GOT3 (cell line): ENCODE measurements around the gene MARCHF10.
"Not testable (repeated sequence)": the region's sequence is repeated elsewhere in the genome, so short reads cannot be mapped to it uniquely, and the experiment has no call there.

Experiments
- DNase-seq: peaks from one replicate; lab custom pipeline; 2025; ENCODE audit warnings: mixed read lengths; lab: John Stamatoyannopoulos, UW

The MARCHF10 gene

DNA sequence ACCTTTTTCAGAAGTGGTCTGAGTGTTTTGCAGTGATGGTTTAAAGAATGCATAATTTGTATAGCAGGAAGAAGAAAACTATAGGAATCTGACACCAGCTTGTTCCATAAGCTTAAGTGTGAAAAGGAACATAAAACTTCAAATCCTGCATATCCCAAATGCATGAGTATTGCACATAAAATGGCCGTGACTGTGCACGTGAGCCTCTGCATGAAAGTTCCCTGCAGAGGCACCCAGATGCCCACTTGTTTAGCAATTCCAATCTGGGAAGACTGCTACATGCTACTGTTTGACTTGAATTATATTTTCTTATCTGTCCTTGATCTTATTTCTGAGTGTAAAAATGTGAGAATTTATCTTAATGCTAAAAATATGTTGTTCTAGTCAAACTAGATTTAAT lies 21.5 kb downstream of the MARCHF10 start:
- DNase-seq: no peak

DNA sequence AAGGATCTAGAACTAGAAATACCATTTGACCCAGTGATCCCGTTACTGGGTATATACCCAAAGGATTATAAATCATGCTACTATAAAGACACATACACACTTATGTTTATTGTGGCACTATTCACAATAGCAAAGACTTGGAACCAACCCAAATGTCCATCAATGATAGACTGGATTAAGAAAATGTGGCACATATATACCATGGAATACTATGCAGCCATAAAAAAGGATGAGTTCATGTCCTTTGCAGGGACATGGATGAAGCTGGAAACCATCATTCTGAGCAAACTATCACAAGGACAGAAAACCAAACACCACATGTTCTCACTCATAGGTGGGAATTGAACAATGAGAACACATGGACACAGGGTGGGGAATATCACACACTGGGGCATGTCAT lies 22.1 kb downstream of the MARCHF10 start:
- DNase-seq: not testable (repeated sequence)

DNA sequence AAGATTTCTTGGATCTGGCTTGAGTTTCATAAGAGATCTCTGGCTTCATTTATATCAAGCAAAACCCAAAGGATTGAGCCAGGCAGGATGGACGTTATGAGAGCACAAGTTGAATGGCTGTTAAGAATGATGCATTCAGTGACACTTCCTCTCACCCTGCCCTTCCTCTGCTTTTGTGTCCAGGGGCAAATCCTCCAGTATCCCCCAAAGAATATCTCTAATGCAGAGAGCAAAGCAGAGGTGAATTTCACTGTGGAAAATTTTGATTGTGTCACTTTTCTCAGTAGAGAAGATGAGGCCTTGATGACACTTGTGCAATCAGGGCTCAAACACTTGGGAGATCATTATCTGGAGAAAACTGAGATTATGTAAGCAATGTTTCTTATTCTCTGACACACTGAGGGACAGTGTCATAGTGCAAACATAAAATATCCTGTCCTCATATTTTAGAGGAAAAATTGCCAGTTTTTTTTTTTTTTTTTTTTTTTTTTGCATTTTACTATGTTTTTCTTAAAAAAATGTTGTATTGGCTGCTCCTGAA lies 25.3 kb downstream of the MARCHF10 start:
- DNase-seq: no peak

DNA sequence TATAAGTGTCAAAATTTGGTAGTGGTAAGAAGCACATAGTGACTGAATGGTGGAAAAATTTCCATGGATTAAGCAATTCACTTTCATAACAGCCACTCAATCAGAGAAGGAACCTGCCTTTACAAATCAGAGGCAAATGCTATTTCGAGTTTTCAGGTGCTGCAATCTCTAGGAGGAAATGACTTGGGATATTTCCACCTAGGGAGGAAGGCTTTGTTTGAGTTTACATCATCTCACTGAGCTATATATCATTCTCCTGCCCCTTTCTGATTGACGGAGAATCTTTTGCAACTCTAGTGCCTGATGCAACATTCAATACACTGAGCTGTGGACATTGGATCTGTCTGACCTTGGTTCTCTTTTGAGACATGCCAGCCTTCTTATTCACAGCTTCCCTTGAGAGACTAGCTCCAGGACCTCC lies 26.3 kb downstream of the MARCHF10 start:
- no peak for DNase-seq

DNA sequence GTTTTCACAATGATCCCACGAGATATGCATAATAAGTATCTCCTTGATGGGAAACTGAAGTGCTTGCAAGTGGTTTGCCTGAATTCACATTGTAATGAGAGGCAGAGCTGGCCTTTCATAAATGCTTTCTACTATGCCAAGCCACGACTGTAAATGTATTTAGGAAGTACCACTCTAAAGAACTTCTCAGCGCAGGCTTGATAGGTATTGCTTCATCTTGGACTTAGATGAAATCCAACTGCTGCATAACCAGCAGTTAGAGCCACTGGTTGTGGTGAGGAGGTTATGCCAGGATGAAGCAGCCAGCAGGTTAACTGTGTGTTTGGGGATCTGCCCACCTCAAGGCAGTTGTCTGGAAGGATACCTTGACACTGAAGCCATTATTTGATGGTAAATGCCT lies 26.8 kb downstream of the MARCHF10 start:
- DNase-seq: no peak

DNA sequence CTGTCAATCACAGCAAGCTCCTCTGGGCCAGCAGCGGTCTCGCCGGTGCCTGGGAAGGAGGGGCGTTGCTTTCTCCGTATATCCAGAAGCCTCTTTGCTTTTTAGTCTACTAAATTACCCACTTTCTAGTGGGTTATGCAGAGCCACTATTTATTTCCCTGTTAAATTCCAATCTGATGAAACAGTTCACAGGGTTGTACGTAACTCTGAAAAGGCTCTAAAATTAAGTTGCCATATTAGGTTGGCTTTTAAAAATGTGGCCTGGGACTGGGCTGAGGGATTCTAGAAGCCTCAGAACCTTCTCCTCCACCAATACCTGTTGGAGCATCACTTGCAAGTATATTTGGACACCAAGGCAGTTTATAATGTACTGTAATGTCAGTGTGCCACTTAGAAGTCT lies 27.2 kb downstream of the MARCHF10 start:
- DNase-seq: no peak

DNA sequence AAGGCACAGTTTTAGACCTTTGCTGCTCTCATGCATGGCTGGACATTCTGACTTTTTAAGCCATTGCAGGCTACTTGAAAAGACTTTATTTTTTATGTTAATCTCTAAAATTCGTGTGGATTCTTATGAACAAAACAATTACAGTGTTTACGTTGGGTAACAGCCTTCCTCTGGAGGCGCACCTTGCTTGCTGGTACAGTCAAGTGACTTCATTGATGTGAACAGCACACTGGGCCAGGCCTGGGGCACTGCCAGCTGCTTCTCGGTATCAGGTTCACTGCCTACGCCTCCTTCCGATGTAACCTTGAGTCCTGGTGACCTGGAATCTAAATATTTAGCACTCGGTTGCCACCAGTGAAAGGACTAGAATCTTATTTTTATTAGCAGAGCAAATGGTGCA lies 27.8 kb downstream of the MARCHF10 start:
- DNase-seq: no peak

DNA sequence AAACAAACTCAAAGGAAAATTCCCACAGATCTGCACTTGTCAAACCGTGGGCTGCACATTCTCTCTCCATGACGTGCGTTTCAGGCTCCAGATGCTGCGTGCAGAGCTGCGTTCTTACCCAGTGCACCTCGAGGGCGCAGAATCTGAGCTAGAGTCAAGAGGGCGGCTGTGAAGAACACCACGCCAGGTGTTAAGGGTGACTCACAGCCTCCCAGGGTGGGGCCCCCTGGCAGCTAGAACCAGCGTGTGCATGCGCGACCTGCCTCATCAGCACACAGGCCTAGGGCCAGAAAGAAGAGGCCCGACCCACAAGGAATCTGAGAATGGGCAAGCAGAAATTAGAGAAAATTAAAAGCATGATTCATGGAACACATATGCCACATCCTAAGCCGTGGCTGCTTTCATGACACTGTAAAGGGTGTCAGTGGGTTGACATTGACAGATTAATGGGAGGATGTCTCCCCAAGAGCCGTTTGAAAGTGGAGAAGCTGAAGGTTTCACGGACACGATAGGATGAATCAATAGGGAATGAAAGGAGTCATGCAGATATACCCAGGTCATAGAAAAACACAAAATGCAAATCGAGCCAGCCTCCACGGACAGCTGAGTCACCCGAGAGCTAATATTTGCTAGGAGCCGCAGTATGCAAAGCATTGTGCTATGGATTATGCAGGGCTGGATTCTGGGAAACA lies 29.0 kb downstream of the MARCHF10 start:
- DNase-seq: no peak

DNA sequence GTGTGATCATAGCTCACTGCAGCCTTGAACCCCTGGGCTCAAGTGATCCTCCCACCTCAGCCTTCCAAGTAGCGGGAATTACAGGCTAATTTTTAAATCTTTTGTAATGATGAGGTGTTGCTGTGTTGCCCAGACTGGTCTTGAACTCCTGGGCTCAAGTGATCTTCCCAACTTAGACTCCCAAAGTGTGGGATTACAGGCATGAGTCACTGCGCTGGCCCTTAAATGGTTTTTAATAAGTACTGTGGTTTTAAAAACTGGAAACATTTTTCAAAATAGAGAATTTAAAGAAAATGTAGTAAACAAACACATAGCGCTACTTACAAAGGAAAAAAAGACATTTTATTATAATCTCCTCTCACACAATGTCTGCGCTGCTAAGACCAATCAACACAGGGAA lies 32.2 kb downstream of the MARCHF10 start:
- no peak for DNase-seq

DNA sequence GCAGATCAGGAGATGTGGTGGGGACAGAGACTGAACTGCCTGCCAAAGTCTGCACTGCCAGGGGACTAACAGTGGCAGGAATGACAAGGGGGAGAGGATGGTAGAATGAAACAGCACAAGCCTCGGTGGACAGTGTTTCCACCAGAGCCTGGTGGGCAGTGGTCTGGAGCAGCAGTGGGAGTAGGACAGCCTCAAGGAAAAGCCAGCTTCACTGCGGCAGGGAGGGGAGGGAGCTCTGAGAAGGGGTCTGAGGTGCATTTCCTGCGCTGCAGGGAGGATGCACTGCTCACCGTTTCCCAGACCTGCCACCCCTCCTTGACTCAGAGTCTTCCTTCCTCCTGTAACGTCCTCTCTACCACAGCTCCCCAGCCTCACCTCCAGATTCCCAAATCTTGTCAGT lies 33.8 kb downstream of the MARCHF10 start:
- no peak for DNase-seq

DNA sequence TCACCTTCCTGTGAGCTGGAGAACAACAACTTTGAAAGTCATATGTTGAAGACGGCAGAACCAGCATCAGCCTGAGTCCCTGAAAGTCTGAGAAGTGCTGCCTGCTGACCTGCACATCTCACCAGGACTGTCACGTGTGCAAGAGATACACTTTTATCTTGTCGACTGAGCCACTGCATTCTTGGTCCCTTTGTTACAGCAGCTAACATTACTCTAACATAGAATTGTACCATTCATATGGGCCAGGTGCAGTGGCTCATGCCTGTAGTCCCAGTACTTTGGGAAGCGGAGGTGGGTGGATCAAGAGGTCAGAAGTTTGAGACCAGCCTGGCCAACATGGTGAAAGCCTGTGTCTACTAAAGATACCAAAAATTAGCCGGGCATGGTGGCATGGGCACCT lies 40.1 kb downstream of the MARCHF10 start:
- DNase-seq: no peak

DNA sequence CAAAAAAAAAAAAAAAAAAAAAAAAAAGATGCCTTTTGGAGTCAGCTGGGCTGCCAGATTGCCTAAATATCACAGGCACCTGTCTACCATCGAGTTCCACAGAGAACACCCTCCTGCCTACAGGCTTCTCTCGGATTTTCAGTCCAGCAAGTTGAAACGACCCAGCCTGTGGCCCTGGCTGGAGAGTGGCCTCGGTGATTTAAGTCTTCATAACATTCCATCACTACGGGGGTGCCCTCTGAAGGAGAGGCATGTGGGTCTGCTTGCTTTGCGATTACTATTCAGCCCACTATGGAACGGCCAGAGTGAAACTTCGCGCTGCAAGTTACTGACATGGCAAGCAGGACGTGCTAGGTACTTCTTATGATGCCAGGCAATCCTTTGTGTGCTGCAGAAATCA lies 42.8 kb downstream of the MARCHF10 start:
- DNase-seq: no peak

DNA sequence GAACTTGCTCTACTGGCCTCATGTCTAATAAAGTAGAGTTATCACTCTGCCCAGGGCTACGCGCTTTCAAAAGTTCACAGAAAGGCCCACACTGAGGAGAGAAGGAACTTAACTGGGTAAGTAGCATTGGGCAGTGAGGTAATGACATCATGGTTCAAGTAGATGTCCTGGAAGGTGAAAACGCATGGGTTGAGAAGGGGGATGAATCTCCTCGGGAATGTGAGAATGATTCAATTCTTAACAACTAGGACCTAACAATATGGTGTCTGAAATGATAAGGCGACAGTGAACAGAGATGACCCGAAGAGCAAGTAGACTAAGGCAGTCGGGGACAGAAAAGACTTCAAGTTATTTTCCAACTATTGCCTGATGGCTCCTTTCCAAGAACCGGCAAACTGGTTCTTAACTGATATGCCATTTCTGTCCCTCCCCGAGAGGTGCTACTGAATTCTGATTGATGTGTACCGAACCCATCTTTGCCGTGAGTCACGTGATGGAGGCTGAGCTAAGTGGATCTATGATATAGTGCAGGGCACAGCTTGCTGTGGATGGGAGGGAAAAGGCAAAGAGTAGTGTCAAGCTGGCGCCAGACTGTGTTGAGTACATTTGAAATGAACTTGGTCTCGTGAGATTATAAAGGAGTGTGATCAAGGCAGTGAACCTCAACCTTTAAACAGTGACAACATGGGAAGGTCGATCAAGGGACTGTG lies 44.1 kb downstream of the MARCHF10 start:
- DNase-seq: no peak

DNA sequence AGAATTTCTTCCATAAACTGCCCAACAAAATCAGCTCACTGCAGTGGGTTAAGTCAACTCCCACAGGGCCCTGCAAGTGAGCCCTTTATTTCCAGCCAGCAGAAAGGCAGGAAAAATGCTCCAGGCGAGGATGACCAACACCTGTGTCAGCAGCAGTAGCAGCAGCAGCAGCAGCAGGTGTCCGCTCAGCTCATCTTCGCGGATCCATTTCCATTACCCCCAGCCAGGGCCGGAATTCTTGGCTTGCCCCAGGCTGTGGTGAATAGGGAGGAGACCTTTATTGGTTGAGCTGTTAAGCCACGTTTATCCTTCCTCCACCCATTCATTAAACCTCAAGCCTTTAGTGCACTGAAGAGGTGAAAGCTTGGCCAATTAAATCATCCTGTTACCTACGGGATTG lies 46.2 kb downstream of the MARCHF10 start:
- DNase-seq: no peak

DNA sequence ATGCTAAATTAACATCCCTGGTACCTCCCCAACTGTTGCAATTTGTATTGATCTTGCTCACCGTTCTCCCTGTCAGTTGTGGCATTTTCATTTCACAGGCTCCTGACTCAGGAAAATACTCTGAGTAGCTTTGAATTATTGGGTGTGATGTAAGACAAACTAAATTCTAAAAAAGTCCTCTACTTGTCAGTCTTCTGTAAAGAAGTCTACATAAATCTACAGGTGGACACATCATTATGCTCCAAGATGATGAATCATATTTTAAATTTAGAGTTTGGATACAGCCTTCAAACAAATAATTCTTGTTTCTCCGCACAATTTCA lies 47.2 kb downstream of the MARCHF10 start:
- DNase-seq: no peak

DNA sequence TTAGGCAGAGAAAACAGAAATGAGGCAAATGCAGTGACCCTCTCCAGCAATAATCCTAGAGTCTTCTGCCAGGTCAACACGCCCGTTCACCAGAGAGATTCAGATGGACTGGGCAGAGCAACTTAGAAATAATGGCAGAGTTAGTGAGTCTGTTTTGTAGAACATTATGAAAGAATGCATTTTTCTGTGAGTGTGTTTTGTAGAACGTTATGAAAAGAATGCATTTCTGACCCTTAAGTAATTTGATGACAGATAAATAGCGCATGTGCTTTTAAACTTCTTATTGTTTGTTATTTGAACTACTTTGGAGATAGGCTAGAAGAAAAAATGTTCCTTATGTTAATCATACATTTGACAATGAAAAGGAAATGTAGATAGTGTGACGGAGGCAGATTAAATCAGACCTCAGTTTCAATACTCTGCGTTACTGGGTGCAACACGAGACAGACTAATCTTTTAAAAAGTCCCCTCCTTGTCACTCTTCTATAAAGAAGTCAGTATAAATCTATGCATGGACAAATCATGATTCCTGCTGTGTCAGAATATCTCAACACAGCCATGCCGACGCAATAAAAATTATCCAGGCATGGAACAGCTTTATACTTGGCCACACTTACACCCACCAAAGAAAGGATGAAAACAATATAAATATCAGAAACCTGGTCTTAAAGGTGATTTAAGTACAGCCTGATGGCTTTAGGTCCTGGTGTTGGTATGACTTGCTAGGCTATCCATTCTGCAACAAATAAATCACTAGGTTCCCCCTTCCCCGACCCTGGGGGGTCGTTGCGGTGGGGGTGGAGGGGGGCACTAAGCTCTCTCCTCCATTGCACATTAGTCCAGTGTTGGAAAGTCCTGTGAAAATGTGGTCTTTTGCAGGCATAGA lies 47.8 kb downstream of the MARCHF10 start:
- DNase-seq: no peak

DNA sequence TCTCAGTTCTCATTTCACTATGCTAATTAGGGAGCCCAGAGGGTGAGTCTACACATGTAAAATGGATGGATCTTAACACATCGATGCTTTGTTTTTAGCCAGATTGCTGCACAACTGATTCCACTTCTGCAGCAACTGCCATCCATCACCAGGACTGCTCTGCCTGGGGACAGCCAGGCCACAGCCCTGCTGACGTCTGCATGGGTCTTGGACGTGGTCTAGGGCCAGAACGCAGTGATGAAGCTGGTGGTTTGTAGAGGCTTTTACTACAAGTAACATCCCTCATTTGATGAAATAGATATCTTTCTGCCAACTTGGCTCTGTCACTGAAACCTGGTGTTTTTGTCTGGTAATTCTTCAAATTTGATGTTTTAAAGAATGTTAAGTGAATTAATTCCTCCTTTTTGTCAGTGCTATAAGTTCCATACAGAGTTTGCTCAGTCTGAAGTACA lies 50.6 kb downstream of the MARCHF10 start:
- no peak for DNase-seq

DNA sequence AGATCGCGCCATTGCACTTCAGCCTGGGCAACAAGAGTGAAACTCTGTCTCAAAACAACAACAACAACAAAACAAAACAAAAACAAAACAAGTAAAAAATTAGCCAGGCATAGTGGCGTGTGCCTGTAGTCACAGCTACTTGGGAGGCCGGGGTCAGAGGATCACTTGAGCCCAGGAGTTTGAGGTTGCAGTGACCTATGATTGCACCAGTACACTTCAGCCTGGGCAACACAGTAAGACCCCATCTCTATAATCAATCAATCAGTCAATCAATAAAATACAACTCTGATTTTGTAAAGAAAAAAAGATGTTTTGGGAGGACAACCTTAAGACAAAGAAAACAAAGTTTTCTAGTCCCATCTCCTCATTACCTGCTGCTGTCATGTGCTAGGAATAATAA lies 51.9 kb downstream of the MARCHF10 start:
- DNase-seq: no peak

DNA sequence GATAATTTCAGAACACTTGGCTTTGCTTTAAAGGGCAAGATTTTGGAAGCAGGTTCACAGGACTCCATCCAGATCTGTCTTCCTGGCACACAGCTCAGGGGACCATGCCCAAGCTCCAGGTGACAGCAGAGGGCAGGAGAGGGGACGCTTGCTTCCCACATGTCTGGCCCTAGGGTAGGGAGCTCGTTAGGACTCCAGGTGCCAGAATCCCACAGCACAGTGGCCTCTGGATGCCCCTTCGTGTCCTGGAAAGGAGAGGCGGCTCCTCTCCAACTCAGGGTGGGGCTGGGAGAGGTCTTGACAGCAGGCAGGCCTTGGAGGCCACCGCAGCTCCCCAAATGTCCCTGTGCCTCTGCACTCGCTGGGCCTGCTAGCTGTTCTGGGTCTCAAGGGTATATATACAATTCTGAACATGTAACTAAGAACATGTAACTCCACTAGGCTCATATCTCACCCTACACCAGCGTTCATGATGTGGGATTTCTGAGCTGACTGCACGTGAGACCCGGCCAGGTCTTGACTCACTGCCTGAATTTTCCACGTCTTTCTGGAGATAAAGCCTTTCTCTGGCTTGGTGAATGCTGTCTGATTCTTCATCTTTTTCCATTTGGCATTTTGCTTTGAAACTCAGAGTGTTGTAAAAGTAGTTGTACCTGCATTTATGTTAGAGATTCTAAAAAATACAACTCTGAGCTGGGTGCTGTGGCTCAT lies 52.8 kb downstream of the MARCHF10 start:
- no peak for DNase-seq

DNA sequence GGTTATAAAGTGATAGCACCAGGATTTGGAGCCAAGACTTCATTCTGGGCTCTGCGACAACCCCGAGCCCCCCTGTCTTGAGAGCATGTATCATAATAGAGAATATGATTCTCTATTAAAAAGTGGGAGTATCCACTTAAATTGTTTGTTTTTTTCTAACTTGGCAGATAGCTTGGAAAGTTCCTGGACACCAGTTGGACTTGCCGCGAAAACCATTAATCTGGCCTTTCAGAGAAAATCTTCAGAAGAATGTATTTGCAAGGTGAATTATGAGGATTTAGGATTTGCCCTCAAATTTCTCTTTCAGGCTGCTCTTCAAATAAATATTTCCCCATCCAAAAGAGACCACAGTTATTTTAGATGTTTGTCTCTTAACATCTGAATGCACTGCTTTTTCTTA lies 53.5 kb downstream of the MARCHF10 start:
- no peak for DNase-seq

DNA sequence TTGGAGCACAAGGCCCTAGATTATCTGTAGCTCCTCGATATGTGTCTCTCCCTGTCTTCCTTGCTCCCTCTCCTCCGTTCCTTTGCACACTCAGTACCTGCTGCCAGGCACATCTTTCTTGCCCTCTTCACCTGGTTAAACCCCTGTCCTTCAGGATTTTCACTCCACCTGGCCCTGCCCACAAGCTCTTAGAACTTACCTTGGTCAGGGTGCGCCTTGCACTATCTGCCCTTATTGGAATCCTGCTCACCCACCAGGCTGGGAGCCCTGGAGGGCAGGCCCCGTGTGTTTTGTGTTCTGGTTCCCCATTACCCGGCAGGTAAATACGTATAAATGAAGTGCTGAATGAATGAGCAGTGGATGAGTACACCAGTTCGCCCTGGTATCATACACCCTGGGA lies 54.6 kb downstream of the MARCHF10 start:
- no peak for DNase-seq

DNA sequence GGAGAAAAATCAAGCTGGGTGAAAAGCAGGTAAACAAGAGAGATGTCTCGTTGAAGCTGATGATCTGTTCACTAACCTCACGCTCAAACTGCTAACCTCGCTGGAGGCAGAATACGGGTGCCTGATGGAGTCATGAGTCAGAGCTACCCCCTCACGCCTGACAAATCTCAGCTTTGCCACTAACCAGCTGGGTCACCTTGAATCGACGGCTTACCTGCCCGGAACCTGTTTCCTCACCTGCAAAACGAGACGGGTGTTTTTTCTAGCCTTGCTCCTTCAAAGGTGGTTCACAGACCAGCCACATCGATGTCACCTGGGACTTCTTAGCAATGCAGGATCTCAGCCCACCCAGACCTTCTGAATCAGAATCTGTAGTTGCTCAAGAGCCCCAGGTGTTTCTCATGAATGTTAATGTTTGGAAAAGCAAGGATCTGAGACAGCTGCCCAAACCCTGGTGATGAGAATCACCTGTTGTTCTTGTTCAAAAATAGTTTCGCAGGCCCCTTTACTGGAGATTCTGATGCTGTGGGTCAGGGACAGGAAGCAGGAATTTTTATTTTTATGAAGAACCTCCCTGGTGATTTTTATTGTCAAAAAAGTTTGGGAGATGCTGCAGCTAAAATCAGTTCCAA lies 56.9 kb downstream of the MARCHF10 start:
- no peak for DNase-seq
